GM19452 (cell line): ENCODE results near the gene RNF115.
"Not testable (repeated sequence)": the region's sequence is repeated elsewhere in the genome, so short reads cannot be mapped to it uniquely, and the experiment has no call there.

Source experiments
- ATAC-seq: cut with Tn5 transposase; IDR thresholded peaks from one replicate; pipeline ENCODE4 v1.9.1; 2021; ENCODE audit not compliant: unreplicated experiment

Gene RNF115

GRCh38 chr1:145782272-145783099, 41.4 kb downstream of the RNF115 start:
- ATAC-seq, result no peak

GRCh38 chr1:145778146-145778540, 45.8 kb downstream of the RNF115 start:
- ATAC-seq, result no peak

GRCh38 chr1:145777357-145778145, 46.3 kb downstream of the RNF115 start:
- no peak for ATAC-seq

- no peak for ATAC-seq
These were observed 50.5 kb downstream of the RNF115 start for GRCh38 chr1:145773423-145773822.

GRCh38 chr1:145771056-145771455, 52.8 kb downstream of the RNF115 start:
- ATAC-seq, result no peak

- ATAC-seq, result not testable (repeated sequence)
These were observed 55.9 kb downstream of the RNF115 start for GRCh38 chr1:145768004-145768403.

GRCh38 chr1:145766926-145767325, 57.0 kb downstream of the RNF115 start:
- ATAC-seq, result not testable (repeated sequence)

- ATAC-seq, result not testable (repeated sequence)
These were observed 58.1 kb downstream of the RNF115 start for GRCh38 chr1:145765585-145766360.

- ATAC-seq, result not testable (repeated sequence)
These were observed 58.8 kb downstream of the RNF115 start for GRCh38 chr1:145765127-145765526.

- not testable (repeated sequence) for ATAC-seq
These were observed 59.5 kb downstream of the RNF115 start for GRCh38 chr1:145764231-145764940.

GRCh38 chr1:145762001-145762400, 61.9 kb downstream of the RNF115 start:
- not testable (repeated sequence) for ATAC-seq

GRCh38 chr1:145761498-145761897, 62.4 kb downstream of the RNF115 start:
- not testable (repeated sequence) for ATAC-seq

GRCh38 chr1:145760395-145760949, 63.4 kb downstream of the RNF115 start:
- not testable (repeated sequence) for ATAC-seq

GRCh38 chr1:145759721-145760120, 64.2 kb downstream of the RNF115 start:
- ATAC-seq, result no peak

GRCh38 chr1:145758575-145758974, 65.3 kb downstream of the RNF115 start:
- ATAC-seq, result no peak

- no peak for ATAC-seq
These were observed 65.8 kb downstream of the RNF115 start for GRCh38 chr1:145758116-145758515.

- ATAC-seq, result no peak
These were observed 66.5 kb downstream of the RNF115 start for GRCh38 chr1:145757420-145757819.

GRCh38 chr1:145751491-145752037, 72.3 kb downstream of the RNF115 start:
- no peak for ATAC-seq

GRCh38 chr1:145750426-145750825, 73.5 kb downstream of the RNF115 start:
- ATAC-seq, result no peak
